GM19239 (cell line): ENCODE results near the gene CCT7.
"Not testable (repeated sequence)": the region's sequence is repeated elsewhere in the genome, so short reads cannot be mapped to it uniquely, and the experiment has no call there.

Experiments used
- DNase-seq: peaks from one replicate; pipeline ENCODE4 v3.0.0; 2011; ENCODE audit warnings: low spot score; ENCODE audit not compliant: insufficient read length
- FAIRE-seq: peaks from 2 replicates; lab custom pipeline; 2011; peaks lifted over from hg19 to GRCh38; lab: Jason Lieb, UNC

CCT7 gene

DNA sequence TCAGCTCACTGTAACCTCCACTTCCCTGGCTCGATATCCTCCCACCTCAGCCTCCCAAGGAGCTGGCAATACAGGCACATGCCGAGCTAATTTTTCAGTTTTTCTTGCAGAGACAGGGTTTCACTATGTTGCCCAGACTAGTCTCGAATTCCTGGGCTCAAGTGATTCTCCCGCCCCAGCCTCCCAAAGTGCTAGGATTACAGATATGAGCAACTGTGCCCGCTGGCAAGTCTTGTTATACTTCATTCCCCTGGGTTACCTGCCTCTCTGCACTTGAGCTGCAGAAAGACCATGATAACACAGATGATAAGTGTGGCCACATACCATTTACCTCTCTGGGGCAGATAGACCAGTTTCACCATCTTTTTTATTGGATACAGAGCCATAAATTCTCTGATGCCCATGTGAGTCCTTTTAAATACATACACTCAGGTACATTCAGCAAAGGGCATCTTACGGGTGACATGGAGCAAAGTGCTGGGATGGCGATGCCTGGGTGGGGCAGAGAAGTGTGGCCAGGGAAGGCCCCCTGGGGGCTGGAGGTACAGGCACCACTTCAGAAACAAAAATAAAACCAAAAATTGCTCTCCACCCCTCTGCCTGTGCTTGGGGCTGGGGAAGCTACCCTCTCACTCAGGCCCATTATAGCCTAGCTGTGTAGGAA lies 20.4 kb downstream of the CCT7 start:
- FAIRE-seq (no peak), DNase-seq (no peak)

- DNase-seq (no peak), FAIRE-seq (no peak)
Measured at GRCh38 chr2:73255007-73255644, 21.0 kb downstream of the CCT7 start.

- FAIRE-seq (no peak), DNase-seq (no peak)
Measured at GRCh38 chr2:73255907-73256617, 22.0 kb downstream of the CCT7 start.

- no peak for FAIRE-seq
Measured at GRCh38 chr2:73256618-73256922, 22.5 kb downstream of the CCT7 start.

DNA sequence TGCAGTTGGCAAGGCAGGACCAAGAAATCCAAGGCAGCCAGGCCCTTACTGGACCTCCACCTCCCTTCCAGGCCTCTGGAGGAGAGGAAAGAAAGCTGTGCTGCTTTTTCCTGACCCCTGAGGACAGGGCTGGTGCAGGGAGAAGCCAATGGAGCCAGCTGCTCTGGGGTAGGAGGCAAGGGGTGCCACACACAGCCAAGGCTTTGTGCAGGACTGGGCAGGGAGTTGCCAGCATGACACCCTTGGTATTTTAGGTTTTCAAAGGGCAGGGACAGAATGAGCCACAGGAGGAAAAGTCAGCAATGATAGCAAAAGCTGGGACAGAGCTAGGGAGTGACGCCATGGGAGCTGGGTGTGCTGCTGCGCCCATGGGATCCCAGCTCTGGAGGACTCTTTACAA lies 22.9 kb downstream of the CCT7 start:
- FAIRE-seq (no peak), DNase-seq (no peak)

More at GRCh38 chr2:73256618-73256922, 22.5 kb downstream of the CCT7 start:
- no peak for DNase-seq

GRCh38 chr2:73257425-73258125 lies 23.5 kb downstream of the CCT7 start:
- DNase-seq (no peak), FAIRE-seq (no peak)

DNA sequence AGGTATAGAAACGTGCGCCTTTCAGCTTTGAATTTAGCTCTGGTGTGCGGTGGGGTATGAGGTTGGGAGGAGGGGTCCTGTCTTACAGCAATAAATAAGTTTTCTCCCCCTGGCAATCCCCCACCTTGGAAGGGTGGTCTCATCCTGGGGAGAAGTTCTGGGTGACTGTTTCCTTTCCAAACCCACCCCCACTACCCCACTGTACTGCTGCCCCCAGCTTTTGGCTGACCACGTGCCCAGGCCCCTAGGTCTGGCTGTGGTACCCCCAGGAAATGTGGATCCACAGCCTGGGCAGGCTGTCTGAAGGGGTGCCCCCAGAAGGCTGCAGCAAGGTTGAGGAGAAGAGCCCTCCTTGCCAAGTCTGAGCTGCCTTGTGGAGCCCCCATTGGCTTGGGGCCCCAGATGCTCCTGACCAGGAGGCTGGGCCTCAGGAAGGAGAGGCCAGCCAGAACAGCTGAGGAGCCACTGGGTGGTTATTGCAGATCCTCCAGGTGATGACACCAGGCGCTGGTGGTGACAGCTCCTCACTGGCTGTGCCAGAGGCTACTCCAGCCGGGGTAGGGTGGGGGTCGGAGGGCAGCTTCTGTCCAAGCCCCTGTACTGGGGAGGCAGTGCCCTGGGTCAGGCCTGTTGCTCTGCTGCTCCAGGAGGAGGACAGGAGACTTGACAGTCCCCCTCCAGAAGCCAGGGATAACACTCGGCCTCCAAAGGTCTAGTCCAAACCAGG lies 24.2 kb downstream of the CCT7 start:
- FAIRE-seq (no peak), DNase-seq (no peak)

DNA sequence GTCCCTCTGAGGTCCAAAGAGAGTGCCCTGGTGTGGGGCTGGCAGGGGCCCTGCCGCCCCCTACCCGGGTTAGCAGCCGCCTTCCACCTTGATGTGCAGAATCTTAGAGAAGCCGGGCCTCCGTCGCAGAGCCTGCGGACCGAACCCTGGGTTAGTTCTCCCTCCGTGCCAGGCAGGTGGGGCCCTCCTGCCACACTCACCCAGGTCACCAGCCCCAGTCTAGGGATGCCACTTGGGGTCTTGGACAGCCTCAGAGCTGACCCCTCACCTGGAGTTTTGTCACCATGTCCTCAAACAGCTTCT lies 24.8 kb downstream of the CCT7 start:
- DNase-seq (no peak), FAIRE-seq (no peak)

GRCh38 chr2:73259276-73259675 lies 25.2 kb downstream of the CCT7 start:
- no peak for FAIRE-seq

DNA sequence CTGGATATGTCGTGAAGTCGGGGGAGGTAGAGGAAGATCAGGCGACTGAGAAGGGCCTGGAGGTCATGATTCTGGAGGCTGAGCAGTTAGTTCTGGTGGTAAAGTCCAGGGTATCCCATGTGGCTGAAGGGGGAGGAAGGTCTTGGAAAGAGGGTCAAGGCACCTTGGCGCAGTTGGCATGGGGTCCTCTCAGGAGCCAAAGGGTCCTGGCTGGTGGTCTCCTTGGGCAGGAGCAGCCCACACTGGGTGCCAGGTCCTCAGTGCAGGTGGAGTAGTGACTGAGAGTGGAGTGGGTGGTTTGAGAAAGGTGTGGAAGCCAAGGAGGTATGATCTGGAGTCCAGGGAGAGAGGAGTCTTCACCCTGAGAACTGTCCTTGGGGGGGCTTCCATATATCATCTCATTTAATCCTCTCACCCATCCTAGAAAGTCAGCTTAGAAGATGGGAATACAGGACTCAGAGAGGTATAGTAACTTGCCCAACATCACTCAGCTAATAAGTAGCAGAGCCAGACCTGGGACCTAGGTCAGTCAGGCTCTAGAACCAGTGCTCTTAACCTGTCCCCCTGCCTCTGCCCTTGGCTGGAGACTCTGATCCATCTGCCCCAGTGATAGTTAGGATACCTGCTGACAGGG lies 25.7 kb downstream of the CCT7 start:
- FAIRE-seq: no peak
- DNase-seq: no peak

More at GRCh38 chr2:73259276-73259675, 25.2 kb downstream of the CCT7 start:
- no peak for DNase-seq

DNA sequence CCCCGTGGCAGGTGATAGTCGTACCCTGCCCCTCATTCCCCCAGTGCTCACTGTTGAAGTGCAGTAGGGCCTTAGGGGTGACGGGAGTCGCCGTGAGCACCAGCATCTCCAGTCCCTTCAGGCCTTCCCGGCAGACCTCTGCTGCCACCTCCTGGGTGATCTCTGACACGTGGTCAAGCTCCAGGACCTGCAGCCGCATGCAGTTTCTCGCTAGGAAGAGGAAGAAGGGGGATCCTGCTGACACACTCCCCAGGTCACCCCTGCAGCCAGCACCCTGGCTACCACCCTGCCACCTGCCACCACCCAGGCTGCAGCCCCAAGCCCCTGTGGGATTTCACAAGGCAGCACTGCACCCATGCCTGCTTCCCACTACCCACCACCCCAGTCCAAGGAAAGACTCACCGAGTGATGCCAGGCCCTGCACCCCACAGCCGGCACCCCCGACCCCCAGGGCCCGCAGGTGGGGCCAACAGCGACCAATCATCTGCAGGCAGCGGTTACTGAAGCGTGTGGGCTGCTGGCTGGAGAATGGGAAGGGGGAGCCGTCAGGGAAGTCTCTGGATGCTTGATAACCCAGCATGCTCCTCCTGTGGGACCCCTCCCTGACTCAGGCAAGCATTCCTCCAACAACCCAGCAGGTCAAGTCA lies 26.4 kb downstream of the CCT7 start:
- FAIRE-seq: no peak
- no peak for DNase-seq

GRCh38 chr2:73262108-73262651 lies 28.1 kb downstream of the CCT7 start:
- FAIRE-seq (no peak), DNase-seq (no peak)

- not testable (repeated sequence) for FAIRE-seq, DNase-seq
Measured at GRCh38 chr2:73262691-73263429, 28.8 kb downstream of the CCT7 start.

DNA sequence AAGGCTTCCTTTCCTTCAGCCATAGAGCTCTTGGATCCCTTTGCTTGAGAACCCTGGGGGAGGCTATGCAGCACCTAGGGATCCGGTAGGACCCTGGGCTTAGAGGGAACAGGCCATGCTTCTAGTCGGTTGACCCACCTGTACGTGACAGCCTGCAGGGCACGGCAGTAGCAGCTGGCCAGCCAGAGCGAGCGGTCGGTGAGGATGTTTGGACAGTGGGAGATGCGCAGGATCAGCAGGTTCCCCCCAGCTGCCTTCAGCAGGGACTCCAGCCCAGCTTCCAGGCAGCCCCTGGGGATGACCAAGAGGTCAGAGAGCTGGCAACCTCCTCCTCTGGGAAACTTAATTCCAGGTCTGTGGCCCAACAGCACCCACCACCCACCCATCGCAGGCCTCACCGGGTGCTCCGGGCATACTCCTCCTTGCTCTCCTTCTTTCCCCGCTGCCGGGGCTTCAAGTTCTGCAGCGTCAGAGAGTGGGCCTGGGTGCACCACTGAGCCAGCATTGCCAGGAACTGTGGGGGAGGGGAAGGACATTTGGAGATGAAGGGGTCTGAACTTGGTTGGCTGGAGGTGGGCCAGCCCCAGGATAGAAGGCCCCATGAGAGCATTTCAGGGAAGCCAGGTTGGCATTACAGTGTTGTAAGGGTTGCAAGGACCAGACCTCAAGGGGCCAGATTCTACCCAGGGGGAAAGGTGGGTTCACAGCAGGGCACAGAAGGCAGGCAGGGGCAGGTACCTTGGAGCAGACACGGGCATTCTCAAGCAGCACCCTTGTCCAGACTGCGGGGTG lies 29.6 kb downstream of the CCT7 start:
- FAIRE-seq: no peak
- no peak for DNase-seq

GRCh38 chr2:73264332-73264606 lies 30.2 kb downstream of the CCT7 start:
- FAIRE-seq (no peak), DNase-seq (no peak)

- no peak for FAIRE-seq
Measured at GRCh38 chr2:73264783-73265182, 30.7 kb downstream of the CCT7 start.

DNA sequence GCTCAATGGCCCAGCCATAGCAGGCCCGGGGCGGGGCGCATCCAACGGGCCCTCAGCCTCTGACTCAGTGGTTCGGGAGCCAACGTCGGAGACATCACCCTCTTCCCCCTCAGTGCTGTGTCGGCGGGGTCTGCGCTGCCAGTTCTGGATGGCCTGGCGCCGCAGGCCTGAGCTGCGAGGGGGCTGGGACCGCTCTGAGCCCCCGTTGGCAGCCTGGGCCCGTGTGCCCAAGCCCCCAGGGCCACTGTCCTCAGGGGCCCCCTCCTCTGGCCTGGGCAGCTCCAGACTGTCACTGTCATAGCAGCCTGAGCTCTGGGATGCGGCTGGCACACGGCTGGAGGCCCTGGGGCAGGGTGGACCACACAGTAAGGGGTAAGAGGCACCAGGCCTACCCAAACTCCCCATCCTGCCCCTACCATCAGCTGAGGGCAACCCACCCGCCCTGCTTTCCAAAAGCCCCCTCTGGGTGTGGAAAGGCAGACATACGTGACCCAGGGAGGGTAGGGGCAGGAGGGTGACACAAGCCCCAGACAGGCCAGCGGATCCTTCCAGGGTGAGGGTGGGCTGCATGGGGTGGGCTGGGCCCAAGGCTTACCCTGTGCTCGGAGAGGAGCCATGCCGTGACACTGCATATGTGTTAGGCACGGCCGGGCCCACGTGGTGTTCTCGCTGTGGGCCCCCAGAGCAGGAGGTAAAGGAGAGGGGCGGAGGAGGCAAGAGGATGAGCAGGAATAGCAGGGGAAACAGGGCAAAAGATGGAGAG lies 31.4 kb downstream of the CCT7 start:
- no peak for DNase-seq

More at GRCh38 chr2:73264783-73265182, 30.7 kb downstream of the CCT7 start:
- DNase-seq: no peak

More for the DNA sequence above, 31.4 kb downstream of the CCT7 start:
- FAIRE-seq: no peak
